Pancreas (tissue), 10 donors: ENCODE measurements around the gene SLC2A4. TPM values are rescaled to one million over a fixed set of nuclear protein-coding genes. Genes with fewer than 3 reads are reported as not detected.
"Not testable (repeated sequence)": the region's sequence is repeated elsewhere in the genome, so short reads cannot be mapped to it uniquely, and the experiment has no call there.

Experiments
- ATAC-seq, 4 donors: fragments of 200-7000 bp; cut with Tn5 transposase; one replicate each; pipeline versions ENCODE4 v1.8.0 to v1.9.1; 2020; ENCODE audit warnings: mild to moderate bottlenecking in 4 of 4, moderate library complexity in 4 of 4
- DNase-seq, 6 donors: peaks; one replicate each; pipeline ENCODE4 v3.0.0-alpha.2; 2020
- FAIRE-seq: peaks from 2 replicates; lab custom pipeline; 2012; peaks lifted over from hg19 to GRCh38; lab: Jason Lieb, UNC
- H3K27ac ChIP-seq, 4 donors: fragments of 200-600 bp; sonication (generic); 1 replicate in 3 of 4; 2 replicates in 1 of 4; pipeline versions ENCODE4 v1.5.0 to v1.8.0; 2020
- H3K27me3 ChIP-seq, 4 donors: fragments of 200-600 bp; one replicate each; pipeline ENCODE4 v1.8.0; 2021
- H3K36me3 ChIP-seq, 3 donors: fragments of 200-600 bp; sonication (generic) in 1 of 3; one replicate each; pipeline versions ENCODE4 v1.5.0 to v1.8.0; 2020 to 2021
- H3K4me1 ChIP-seq, 3 donors: fragments of 200-600 bp; one replicate each; pipeline ENCODE4 v1.8.0; 2021
- H3K4me3 ChIP-seq, 4 donors: fragments of 200-600 bp; sonication (generic) in 2 of 4; one replicate each; pipeline versions ENCODE4 v1.5.0 to v1.8.0; 2020 to 2021
- H3K9me3 ChIP-seq, 4 donors: fragments of 200-600 bp; one replicate each; pipeline ENCODE4 v1.8.0; 2021
- WGBS, 2 donors: extraction: QIAGEN DNeasy Blood & Tissue Kit; methylation state at CpG; one replicate each; pipeline ENCODE4 v1.1.7; 2013; 5-methylcytosine and 5-hydroxymethylcytosine counted together
- intact Hi-C, 3 donors: fragments of 100-400 bp; cut with DNase I; formaldehyde crosslinking; loops; one replicate each; pipeline versions ENCODE4 v1.11.1 to v1.14.2; 2022
- polyA plus RNA-seq, 2 donors: library from polyadenylated mRNA; stranded (reverse); fragments of 200-250 nt; gene quantifications; one replicate each; pipeline ENCODE4 v1.2.3, GENCODE V29; 2013
- total RNA-seq, 6 donors: library from RNA; stranded (reverse); fragmentation: NEBNext Ultra II Directional in 4 of 6; extraction: Animal tissue kit (Norgen Biotek cat#: 25700) in 4 of 6; gene quantifications; one replicate each; pipeline versions ENCODE4 v1.2.1 to v1.2.4, GENCODE V29; 2021 to 2023
- TF ChIP-seq, protein P1 (sequence below), 4 donors: fragments of 200-600 bp; sonication (generic) in 3 of 4; IDR thresholded peaks; one replicate each; pipeline versions ENCODE4 v1.5.0 to v1.8.0; 2021; ENCODE audit warnings: antibody characterized with exemption in 4 of 4
- donor health status: healthy with polysubstance abuse.
- donor health status: DM: no; HTN: no; CAD: no; lungs with moderate emphysema.
- donor health status: DM: no; HTN: no; CAD: no.
- donor health status: control.
- donor health status: control.
- donor health status: Bipolar disorder and iron deficiency.
- donor health status: DM: yes; HTN: yes; CAD: no.
- donor health status: DM: no; HTN: no; CAD: no.
- donor health status: DM: no; HTN: no; CAD: no.
- donor health status: DM: yes; HTN: yes; CAD: no.

Gene SLC2A4
- total and polyA plus RNA-seq, 8 donors: 0.16 to 1.8 (median 0.60) TPM

DNA sequence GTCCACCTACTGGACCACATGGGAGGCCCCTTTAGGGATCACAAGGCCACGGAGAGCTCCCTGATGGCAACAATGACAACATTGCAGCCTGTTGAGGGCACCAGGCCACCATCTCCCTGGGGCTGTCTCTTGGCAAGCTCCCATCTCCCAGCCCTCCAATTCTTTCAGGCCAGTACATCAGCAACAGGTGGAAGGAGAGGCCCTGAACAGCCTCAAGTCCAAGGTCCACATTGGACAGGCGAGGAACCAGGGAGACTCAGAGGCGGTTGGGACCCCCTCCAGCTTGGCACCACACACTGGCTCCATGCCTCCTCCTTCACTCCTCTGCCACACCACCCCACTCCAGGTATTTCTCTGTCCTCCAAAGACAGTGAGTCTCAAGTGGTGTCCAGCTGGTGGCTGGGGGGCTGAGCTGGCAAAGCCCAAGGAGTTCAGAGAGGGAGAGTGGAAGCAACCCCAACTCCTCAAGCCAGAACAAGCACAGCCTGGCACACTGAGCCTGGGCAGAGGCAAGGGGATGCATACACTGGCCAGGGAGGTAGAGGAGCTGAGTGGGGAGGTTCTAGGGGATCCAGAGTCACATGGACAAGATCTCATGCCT lies 53.5 kb downstream of the SLC2A4 start:
- H3K27ac ChIP-seq: no peak overlapping the region
- TF ChIP-seq, protein P1, sequence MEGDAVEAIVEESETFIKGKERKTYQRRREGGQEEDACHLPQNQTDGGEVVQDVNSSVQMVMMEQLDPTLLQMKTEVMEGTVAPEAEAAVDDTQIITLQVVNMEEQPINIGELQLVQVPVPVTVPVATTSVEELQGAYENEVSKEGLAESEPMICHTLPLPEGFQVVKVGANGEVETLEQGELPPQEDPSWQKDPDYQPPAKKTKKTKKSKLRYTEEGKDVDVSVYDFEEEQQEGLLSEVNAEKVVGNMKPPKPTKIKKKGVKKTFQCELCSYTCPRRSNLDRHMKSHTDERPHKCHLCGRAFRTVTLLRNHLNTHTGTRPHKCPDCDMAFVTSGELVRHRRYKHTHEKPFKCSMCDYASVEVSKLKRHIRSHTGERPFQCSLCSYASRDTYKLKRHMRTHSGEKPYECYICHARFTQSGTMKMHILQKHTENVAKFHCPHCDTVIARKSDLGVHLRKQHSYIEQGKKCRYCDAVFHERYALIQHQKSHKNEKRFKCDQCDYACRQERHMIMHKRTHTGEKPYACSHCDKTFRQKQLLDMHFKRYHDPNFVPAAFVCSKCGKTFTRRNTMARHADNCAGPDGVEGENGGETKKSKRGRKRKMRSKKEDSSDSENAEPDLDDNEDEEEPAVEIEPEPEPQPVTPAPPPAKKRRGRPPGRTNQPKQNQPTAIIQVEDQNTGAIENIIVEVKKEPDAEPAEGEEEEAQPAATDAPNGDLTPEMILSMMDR (IDR thresholded peaks at IDR 0.05): no peak
- H3K27me3 ChIP-seq: no peaks in the 10 kb centered on the region
- DNase-seq (peak in 1 of 6 donors; percentile 34), FAIRE-seq (no peak), ATAC-seq (no peak)
- intact Hi-C loops: no loop called here
- peaks cover 0 to 4% (median 3%) of the 10 kb centered on the region in 3 donors for H3K4me1 ChIP-seq
- no peaks in the 10 kb centered on the region for H3K36me3 ChIP-seq
- no peaks in the 10 kb centered on the region for H3K9me3 ChIP-seq
- WGBS, 2 donors: 64 to 67% methylated on average over 3 of the region's 3 CpGs
- H3K4me3 ChIP-seq: no peak overlapping the region

DNA sequence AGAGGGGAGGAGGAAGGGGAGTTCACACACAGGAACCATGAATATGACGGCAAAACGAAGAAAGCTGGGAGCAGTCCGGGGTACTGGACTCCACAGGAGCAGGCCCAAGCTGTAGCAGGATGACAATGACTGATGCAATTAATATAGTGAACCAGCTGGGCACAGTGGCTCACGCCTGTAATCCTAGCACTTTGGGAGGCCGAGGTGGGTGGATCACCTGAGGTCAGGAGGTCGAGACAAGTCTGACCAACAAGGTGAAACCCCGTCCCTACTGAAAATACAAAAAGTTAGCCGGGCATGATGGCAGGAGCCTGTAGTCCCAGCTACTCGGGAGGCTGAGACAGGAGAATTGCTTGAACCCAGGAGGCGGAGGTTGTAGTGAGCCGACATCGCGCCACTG lies 54.2 kb downstream of the SLC2A4 start:
- H3K4me1 ChIP-seq, H3K27ac ChIP-seq, H3K9me3 ChIP-seq, H3K36me3 ChIP-seq, FAIRE-seq, H3K27me3 ChIP-seq, H3K4me3 ChIP-seq, ATAC-seq, DNase-seq, intact Hi-C loops: not testable (repeated sequence)
- 75 to 83% methylated on average over 13 of the region's 13 CpGs for WGBS, 2 donors

DNA sequence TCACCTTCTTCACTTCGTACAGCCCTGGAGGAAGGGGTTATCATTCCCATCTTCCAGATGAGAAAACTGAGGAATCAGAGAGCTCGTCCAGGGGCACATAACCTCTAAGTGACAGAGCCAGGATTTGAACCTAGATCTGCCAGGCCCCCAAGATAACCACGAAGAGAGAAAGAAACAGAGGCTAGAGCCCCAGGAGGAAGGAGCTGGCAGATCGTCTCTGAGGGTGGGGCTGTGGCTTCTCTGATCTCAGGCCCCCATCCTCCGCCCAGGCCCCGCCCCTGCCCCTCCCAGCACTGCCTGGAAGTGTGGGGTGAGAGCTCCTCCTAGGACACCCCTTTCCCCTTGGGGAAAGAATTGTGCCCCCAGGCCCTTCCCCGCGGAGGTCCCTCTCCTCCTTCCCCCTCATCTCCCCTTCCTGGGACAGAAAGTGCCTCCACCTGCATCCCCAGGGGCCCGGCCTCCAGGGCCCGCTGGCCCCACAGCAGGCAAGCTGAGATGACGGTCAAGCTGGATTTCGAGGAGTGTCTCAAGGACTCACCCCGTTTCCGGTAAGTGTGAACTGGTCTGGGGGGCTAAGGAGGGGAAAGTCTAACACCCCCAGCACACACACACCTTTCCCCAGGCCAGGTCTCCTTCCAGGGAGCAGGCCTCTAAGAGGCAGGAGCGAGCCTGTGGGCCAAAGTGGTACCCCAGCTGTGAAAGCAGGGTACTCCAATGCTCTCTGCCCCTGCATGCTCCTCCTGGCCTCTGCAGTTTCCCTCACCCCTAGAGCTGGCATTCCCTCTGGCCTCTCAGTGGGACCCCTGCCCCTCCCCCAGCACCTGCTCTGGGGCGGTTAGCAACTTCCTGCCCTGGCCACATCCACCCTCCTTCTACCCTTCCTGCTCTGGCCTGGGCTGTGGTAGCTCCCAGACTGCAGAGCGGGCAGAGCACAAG lies 55.0 kb downstream of the SLC2A4 start, which contains the start of gene ACAP1:
Gene ACAP1 (plus strand): TSS at position 290 of the 936 bp plus-strand sequence. CDS start 206 bp downstream, at position 496.
- H3K4me3 ChIP-seq: peak within 1 kb of the TSS in 1 of 4 donors; percentile 12
- TF ChIP-seq, protein P1 (IDR thresholded peaks at IDR 0.05): no peak
- ATAC-seq (peak in 3 of 4 donors; percentile 51 to 61 (median 58)), FAIRE-seq (no peak), DNase-seq (peak in 1 of 6 donors; percentile 20)
- H3K4me1 ChIP-seq: no peaks in the 10 kb centered on the region
- no peaks in the 10 kb centered on the region for H3K9me3 ChIP-seq
- no peaks in the 10 kb centered on the region for H3K36me3 ChIP-seq
- WGBS, 2 donors: 48 to 52% methylated on average over 16 to 17 of the region's 17 CpGs
- no peaks in the 10 kb centered on the region for H3K27me3 ChIP-seq
- intact Hi-C loops: no loop called here
- H3K27ac ChIP-seq: no peak within 1 kb of the TSS

DNA sequence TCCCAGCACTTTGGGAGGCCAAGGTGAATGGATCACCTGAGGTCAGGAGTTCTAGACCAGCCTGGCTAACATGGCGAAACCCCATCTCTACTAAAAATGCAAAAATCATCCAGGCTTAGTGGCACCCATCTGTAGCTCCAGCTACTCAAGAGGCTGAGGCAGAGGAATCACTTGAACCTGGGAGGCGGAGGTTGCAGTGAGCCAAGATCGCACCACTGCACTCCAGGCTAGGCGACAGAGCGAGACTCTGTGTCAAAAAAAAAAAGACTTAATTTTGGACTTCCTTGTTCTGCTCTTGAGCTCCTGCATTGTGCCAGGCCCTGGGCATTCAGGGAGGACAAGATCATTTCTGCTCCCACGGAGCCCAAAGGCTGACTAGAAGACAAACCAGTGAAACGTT lies 56.1 kb downstream of the SLC2A4 start:
- H3K36me3 ChIP-seq, H3K9me3 ChIP-seq, H3K27me3 ChIP-seq, FAIRE-seq, H3K27ac ChIP-seq, H3K4me1 ChIP-seq, ATAC-seq, DNase-seq, intact Hi-C loops: not testable (repeated sequence)
- 67 to 81% methylated on average over 7 of the region's 7 CpGs for WGBS, 2 donors
- H3K4me3 ChIP-seq: peak overlapping the region in 1 of 4 donors; percentile 12

Other genes with a start within 250 kb of the SLC2A4 start
Only the 30 nearest of the 33 such genes appear.
- 1 to 10 TPM in 3 of 6 donors, under 1 TPM in 2, not detected in 1; 0.28 to 3.6 (median 2.6) TPM for gene CLEC10A, start 201.5 kb upstream of the SLC2A4 start, total RNA-seq
- 1 to 10 TPM in 1 of 2 donors, under 1 TPM in 1; 0.80 to 1.3 TPM for gene CLEC10A, start 201.5 kb upstream of the SLC2A4 start, polyA plus RNA-seq
- gene ASGR2, start 166.9 kb upstream of the SLC2A4 start, total RNA-seq: under 1 TPM in 4 of 6 donors, not detected in 2; 0.29 to 0.63 (median 0.36) TPM
- gene ASGR2, start 166.9 kb upstream of the SLC2A4 start, polyA plus RNA-seq: under 1 TPM; 0.46 to 0.80 TPM
- under 1 TPM in 5 of 6 donors, not detected in 1; 0.28 to 0.75 (median 0.47) TPM for gene ASGR1, start 102.3 kb upstream of the SLC2A4 start, total RNA-seq
- 1 to 10 TPM; 1.2 to 2.6 TPM for gene ASGR1, start 102.3 kb upstream of the SLC2A4 start, polyA plus RNA-seq
- gene DLG4, start 61.9 kb upstream of the SLC2A4 start, total RNA-seq: 10 to 100 TPM in 1 of 6 donors, 1 to 10 TPM in 5; 2.8 to 11.3 (median 5.0) TPM
- 10 to 100 TPM; 16.1 to 19.8 TPM for gene DLG4, start 61.9 kb upstream of the SLC2A4 start, polyA plus RNA-seq
- 100 to 1,000 TPM; 447 to 715 (median 568) TPM for gene ACADVL, start 61.8 kb upstream of the SLC2A4 start, total RNA-seq
- 1,000 to 10,000 TPM; 2,446 to 3,251 TPM for gene ACADVL, start 61.8 kb upstream of the SLC2A4 start, polyA plus RNA-seq
- 10 to 100 TPM in 5 of 6 donors, 1 to 10 TPM in 1; 9.6 to 26.9 (median 13.7) TPM for gene DVL2, start 47.2 kb upstream of the SLC2A4 start, total RNA-seq
- gene DVL2, start 47.2 kb upstream of the SLC2A4 start, polyA plus RNA-seq: 10 to 100 TPM; 17.6 to 26.4 TPM
- 10 to 100 TPM in 4 of 6 donors, 1 to 10 TPM in 2; 7.0 to 19.8 (median 11.4) TPM for gene PHF23, start 42.3 kb upstream of the SLC2A4 start, total RNA-seq
- 10 to 100 TPM; 11.4 to 23.3 TPM for gene PHF23, start 42.3 kb upstream of the SLC2A4 start, polyA plus RNA-seq
- 100 to 1,000 TPM; 231 to 346 (median 294) TPM for gene GABARAP, start 39.3 kb upstream of the SLC2A4 start, total RNA-seq
- gene GABARAP, start 39.3 kb upstream of the SLC2A4 start, polyA plus RNA-seq: 100 to 1,000 TPM; 520 to 639 TPM
- gene CTDNEP1, start 30.0 kb upstream of the SLC2A4 start, total RNA-seq: 10 to 100 TPM; 42.0 to 75.2 (median 53.8) TPM
- 10 to 100 TPM; 47.4 to 67.9 TPM for gene CTDNEP1, start 30.0 kb upstream of the SLC2A4 start, polyA plus RNA-seq
- gene ELP5, start 29.5 kb upstream of the SLC2A4 start, total RNA-seq: 10 to 100 TPM; 11.7 to 27.1 (median 19.5) TPM
- 10 to 100 TPM; 14.1 to 41.1 TPM for gene ELP5, start 29.5 kb upstream of the SLC2A4 start, polyA plus RNA-seq
- gene CLDN7, start 19.2 kb upstream of the SLC2A4 start, total RNA-seq: 10 to 100 TPM; 49.1 to 89.7 (median 62.7) TPM
- gene CLDN7, start 19.2 kb upstream of the SLC2A4 start, polyA plus RNA-seq: 10 to 100 TPM; 55.7 to 69.1 TPM
- under 1 TPM; 0.12 to 0.59 (median 0.29) TPM for gene YBX2, start 12.9 kb downstream of the SLC2A4 start, total RNA-seq
- 1 to 10 TPM; 1.2 TPM for gene YBX2, start 12.9 kb downstream of the SLC2A4 start, polyA plus RNA-seq
- 100 to 1,000 TPM; 104 to 220 (median 187) TPM for gene EIF5A, start 25.9 kb downstream of the SLC2A4 start, total RNA-seq
- 100 to 1,000 TPM; 167 to 205 TPM for gene EIF5A, start 25.9 kb downstream of the SLC2A4 start, polyA plus RNA-seq
- 10 to 100 TPM; 22.1 to 33.5 (median 27.6) TPM for gene GPS2, start 33.6 kb downstream of the SLC2A4 start, total RNA-seq
- gene GPS2, start 33.6 kb downstream of the SLC2A4 start, polyA plus RNA-seq: 100 to 1,000 TPM in 1 of 2 donors, 10 to 100 TPM in 1; 68.9 to 101 TPM
- 10 to 100 TPM; 12.6 to 27.1 (median 15.4) TPM for gene NEURL4, start 47.6 kb downstream of the SLC2A4 start, total RNA-seq
- gene NEURL4, start 47.6 kb downstream of the SLC2A4 start, polyA plus RNA-seq: 10 to 100 TPM; 49.0 to 72.1 TPM
- 1 to 10 TPM; 1.6 to 5.6 (median 3.0) TPM for gene ACAP1, start 54.8 kb downstream of the SLC2A4 start, total RNA-seq
- gene ACAP1, start 54.8 kb downstream of the SLC2A4 start, polyA plus RNA-seq: 1 to 10 TPM; 2.9 to 4.4 TPM
- 1 to 10 TPM; 3.4 to 6.6 (median 4.3) TPM for gene KCTD11, start 70.4 kb downstream of the SLC2A4 start, total RNA-seq
- 1 to 10 TPM; 7.2 TPM for gene KCTD11, start 70.4 kb downstream of the SLC2A4 start, polyA plus RNA-seq
- not detected for gene TMEM95, start 73.4 kb downstream of the SLC2A4 start, total RNA-seq
- gene TMEM95, start 73.4 kb downstream of the SLC2A4 start, polyA plus RNA-seq: not detected
- gene TNK1, start 99.4 kb downstream of the SLC2A4 start, total RNA-seq: 1 to 10 TPM; 4.9 to 9.0 (median 5.7) TPM
- 10 to 100 TPM; 10.8 to 13.8 TPM for gene TNK1, start 99.4 kb downstream of the SLC2A4 start, polyA plus RNA-seq
- gene PLSCR3, start 112.8 kb downstream of the SLC2A4 start, total RNA-seq: 10 to 100 TPM in 2 of 6 donors, 1 to 10 TPM in 4; 6.5 to 15.6 (median 9.0) TPM
- 10 to 100 TPM; 14.0 to 20.1 TPM for gene PLSCR3, start 112.8 kb downstream of the SLC2A4 start, polyA plus RNA-seq
- 10 to 100 TPM; 32.8 to 53.5 (median 43.1) TPM for gene TMEM256, start 122.4 kb downstream of the SLC2A4 start, total RNA-seq
- gene TMEM256, start 122.4 kb downstream of the SLC2A4 start, polyA plus RNA-seq: 100 to 1,000 TPM in 1 of 2 donors, 10 to 100 TPM in 1; 88.3 to 119 TPM
- gene NLGN2, start 126.1 kb downstream of the SLC2A4 start, total RNA-seq: 1 to 10 TPM; 2.9 to 8.4 (median 4.5) TPM
- 10 to 100 TPM in 1 of 2 donors, 1 to 10 TPM in 1; 7.4 to 13.7 TPM for gene NLGN2, start 126.1 kb downstream of the SLC2A4 start, polyA plus RNA-seq
- gene SPEM1, start 138.6 kb downstream of the SLC2A4 start, total RNA-seq: not detected
- not detected for gene SPEM1, start 138.6 kb downstream of the SLC2A4 start, polyA plus RNA-seq
- gene SPEM2, start 143.9 kb downstream of the SLC2A4 start, total RNA-seq: not detected
- gene SPEM2, start 143.9 kb downstream of the SLC2A4 start, polyA plus RNA-seq: not detected
- not detected for gene SPEM3, start 147.1 kb downstream of the SLC2A4 start, total RNA-seq
- not detected for gene SPEM3, start 147.1 kb downstream of the SLC2A4 start, polyA plus RNA-seq
- gene TMEM102, start 153.7 kb downstream of the SLC2A4 start, total RNA-seq: 1 to 10 TPM; 2.4 to 7.8 (median 3.6) TPM
- 1 to 10 TPM; 2.2 to 2.9 TPM for gene TMEM102, start 153.7 kb downstream of the SLC2A4 start, polyA plus RNA-seq
- 1 to 10 TPM in 1 of 6 donors, under 1 TPM in 5; 0.09 to 1.1 (median 0.31) TPM for gene FGF11, start 157.8 kb downstream of the SLC2A4 start, total RNA-seq
- gene FGF11, start 157.8 kb downstream of the SLC2A4 start, polyA plus RNA-seq: under 1 TPM; 0.61 to 0.65 TPM
- gene CHRNB1, start 163.3 kb downstream of the SLC2A4 start, total RNA-seq: 10 to 100 TPM in 2 of 6 donors, 1 to 10 TPM in 4; 7.5 to 15.0 (median 8.7) TPM
- gene CHRNB1, start 163.3 kb downstream of the SLC2A4 start, polyA plus RNA-seq: 10 to 100 TPM in 1 of 2 donors, 1 to 10 TPM in 1; 9.7 to 11.1 TPM
- gene ZBTB4, start 197.9 kb downstream of the SLC2A4 start, total RNA-seq: 10 to 100 TPM; 20.3 to 30.2 (median 22.2) TPM
- gene ZBTB4, start 197.9 kb downstream of the SLC2A4 start, polyA plus RNA-seq: 10 to 100 TPM; 17.3 to 19.2 TPM
- gene SLC35G6, start 199.7 kb downstream of the SLC2A4 start, total RNA-seq: not detected
- under 1 TPM in 1 of 2 donors, not detected in 1; 0.08 TPM for gene SLC35G6, start 199.7 kb downstream of the SLC2A4 start, polyA plus RNA-seq